ENCODE measurements around the gene STARD13. TPM values are rescaled to one million over a fixed set of nuclear protein-coding genes. Genes with fewer than 3 reads are reported as not detected.

Gene STARD13
- total and polyA plus RNA-seq, 2 donors (not counting 1 experiment from before 2014, with no cell fraction given): 0.06 to 0.22 TPM

DNA sequence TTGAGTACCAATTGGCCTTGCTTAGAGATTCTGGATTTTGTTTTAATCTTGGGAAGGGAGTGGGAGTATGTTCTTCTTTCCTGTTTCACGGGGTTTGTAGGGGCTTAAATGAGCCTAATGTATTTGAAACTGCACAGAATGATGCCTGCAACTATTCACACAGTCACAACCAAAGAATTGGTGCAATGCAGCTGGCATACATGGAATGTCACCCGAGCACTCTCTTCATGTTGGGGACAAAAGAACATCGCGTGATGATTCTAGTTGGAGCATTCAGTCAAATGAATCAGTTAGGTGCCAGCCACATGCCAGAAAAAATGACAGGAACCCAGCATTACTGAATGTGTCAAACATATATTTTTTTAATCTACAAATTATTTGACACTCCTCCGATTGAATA, 22.1 kb downstream of the STARD13 start:
- no peak overlapping the region for H3K4me3 Mint-ChIP-seq
- no peak overlapping the region for H3K4me2 ChIP-seq (replicated peaks; ENCODE audit: low read depth, low read length, poor library complexity, severe bottlenecking)

GRCh38 chr13:33262997-33263396, 22.6 kb downstream of the STARD13 start:
- Histone ChIP-seq H4K20me1 (ENCODE audit: control insufficient read depth, insufficient read depth, low read length, poor library complexity, severe bottlenecking) (no peaks in the 10 kb centered on the region), H3K4me2 (replicated peaks; ENCODE audit: low read depth, low read length, poor library complexity, severe bottlenecking) (no peak overlapping the region), H2AFZ (ENCODE audit: insufficient read depth, low read depth, low read length, poor library complexity, severe bottlenecking) (no peak overlapping the region), H3K4me1 (ENCODE audit: control insufficient read depth in 2 of 2, insufficient read depth in 2 of 2, low read length in 2 of 2) (no peaks in the 10 kb centered on the region), H3K27me3 (replicated peaks in 1 of 4; ENCODE audit: control extremely low read depth in 1 of 4, control insufficient read depth in 3 of 4, insufficient read depth in 4 of 4, low read length in 3 of 4) (no peaks in the 10 kb centered on the region), H3K4me3 (ENCODE audit: control extremely low read depth in 1 of 5, extremely low read depth in 1 of 5, insufficient read depth in 1 of 5, low read depth in 2 of 5, low read length in 4 of 5) (no peak overlapping the region), H3K36me3 (replicated peaks in 1 of 2; ENCODE audit: control extremely low read depth in 1 of 2, control insufficient read depth in 1 of 2, extremely low read depth in 1 of 2, insufficient read depth in 2 of 2, low read length in 1 of 2) (no peaks in the 10 kb centered on the region), H3K27ac (ENCODE audit: low read length in 2 of 2) (no peak overlapping the region), H3K9ac (ENCODE audit: low read length) (no peak overlapping the region), H3K79me2 (ENCODE audit: control insufficient read depth, insufficient read depth, low read length) (no peaks in the 10 kb centered on the region), H3K9me3 (ENCODE audit: control extremely low read depth in 1 of 3, control insufficient read depth in 2 of 3, insufficient read depth in 1 of 3, low read length in 2 of 3) (no peaks in the 10 kb centered on the region)
- no peak for TF ChIP-seq EZH2 (IDR thresholded peaks at IDR 0.05; ENCODE audit: borderline replicate concordance, insufficient read depth, low read depth, low read length, poor library complexity, severe bottlenecking)
- TF ChIP-seq, protein P1, sequence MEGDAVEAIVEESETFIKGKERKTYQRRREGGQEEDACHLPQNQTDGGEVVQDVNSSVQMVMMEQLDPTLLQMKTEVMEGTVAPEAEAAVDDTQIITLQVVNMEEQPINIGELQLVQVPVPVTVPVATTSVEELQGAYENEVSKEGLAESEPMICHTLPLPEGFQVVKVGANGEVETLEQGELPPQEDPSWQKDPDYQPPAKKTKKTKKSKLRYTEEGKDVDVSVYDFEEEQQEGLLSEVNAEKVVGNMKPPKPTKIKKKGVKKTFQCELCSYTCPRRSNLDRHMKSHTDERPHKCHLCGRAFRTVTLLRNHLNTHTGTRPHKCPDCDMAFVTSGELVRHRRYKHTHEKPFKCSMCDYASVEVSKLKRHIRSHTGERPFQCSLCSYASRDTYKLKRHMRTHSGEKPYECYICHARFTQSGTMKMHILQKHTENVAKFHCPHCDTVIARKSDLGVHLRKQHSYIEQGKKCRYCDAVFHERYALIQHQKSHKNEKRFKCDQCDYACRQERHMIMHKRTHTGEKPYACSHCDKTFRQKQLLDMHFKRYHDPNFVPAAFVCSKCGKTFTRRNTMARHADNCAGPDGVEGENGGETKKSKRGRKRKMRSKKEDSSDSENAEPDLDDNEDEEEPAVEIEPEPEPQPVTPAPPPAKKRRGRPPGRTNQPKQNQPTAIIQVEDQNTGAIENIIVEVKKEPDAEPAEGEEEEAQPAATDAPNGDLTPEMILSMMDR (IDR thresholded peaks at IDR 0.05): no peak
- Mint-ChIP-seq H3K9me3 (ENCODE audit: insufficient read depth) (no peaks in the 10 kb centered on the region), H3K4me1 (no peaks in the 10 kb centered on the region), H3K27me3 (peaks cover 7% of the 10 kb centered on the region), H3K4me3 (no peak overlapping the region), H3K27ac (no peak overlapping the region)
- ChIA-PET POLR2A (no interaction called here), CTCF (no interaction called here)
- ATAC-seq (ENCODE audit: low read depth) (no peak), DNase-seq (peak; percentile 15)
- intact Hi-C loops (cut with micrococcal nuclease): no loop called here
- WGBS (ENCODE audit: insufficient coverage): no CpG with 5 or more reads among the region's 2 CpGs

More for the DNA sequence above, 22.1 kb downstream of the STARD13 start:
- no peaks in the 10 kb centered on the region for H4K20me1 ChIP-seq (ENCODE audit: control insufficient read depth, insufficient read depth, low read length, poor library complexity, severe bottlenecking)
- no peaks in the 10 kb centered on the region for H3K9me3 Mint-ChIP-seq (ENCODE audit: insufficient read depth)
- WGBS (ENCODE audit: insufficient coverage): 95% methylated on average over 3 of the region's 5 CpGs
- no peaks in the 10 kb centered on the region for H3K36me3 ChIP-seq (replicated peaks in 1 of 2; ENCODE audit: control extremely low read depth in 1 of 2, control insufficient read depth in 1 of 2, extremely low read depth in 1 of 2, insufficient read depth in 2 of 2, low read length in 1 of 2)
- H3K4me3 ChIP-seq (ENCODE audit: control extremely low read depth in 1 of 5, extremely low read depth in 1 of 5, insufficient read depth in 1 of 5, low read depth in 2 of 5, low read length in 4 of 5): no peak overlapping the region
- no peak overlapping the region for H3K27ac Mint-ChIP-seq
- no peaks in the 10 kb centered on the region for H3K4me1 ChIP-seq (ENCODE audit: control insufficient read depth in 2 of 2, insufficient read depth in 2 of 2, low read length in 2 of 2)
- peaks cover 7% of the 10 kb centered on the region for H3K27me3 Mint-ChIP-seq
- no peaks in the 10 kb centered on the region for H3K9me3 ChIP-seq (ENCODE audit: control extremely low read depth in 1 of 3, control insufficient read depth in 2 of 3, insufficient read depth in 1 of 3, low read length in 2 of 3)
- intact Hi-C loops (cut with micrococcal nuclease): no loop called here
- ChIA-PET POLR2A (no interaction called here), CTCF (no interaction called here)
- no peak for ATAC-seq (ENCODE audit: low read depth)
- H3K27ac ChIP-seq (ENCODE audit: low read length in 2 of 2): no peak overlapping the region
- no peaks in the 10 kb centered on the region for H3K4me1 Mint-ChIP-seq
- H3K27me3 ChIP-seq (replicated peaks in 1 of 4; ENCODE audit: control extremely low read depth in 1 of 4, control insufficient read depth in 3 of 4, insufficient read depth in 4 of 4, low read length in 3 of 4): no peaks in the 10 kb centered on the region
- H3K79me2 ChIP-seq (ENCODE audit: control insufficient read depth, insufficient read depth, low read length): no peaks in the 10 kb centered on the region
- no peak for DNase-seq
- no peak overlapping the region for H3K9ac ChIP-seq (ENCODE audit: low read length)
- no peak overlapping the region for H2AFZ ChIP-seq (ENCODE audit: insufficient read depth, low read depth, low read length, poor library complexity, severe bottlenecking)
- TF ChIP-seq, protein P1 (IDR thresholded peaks at IDR 0.05): no peak

Measured in B cell (primary cell).